Activated gamma-delta T cell treated with Interleukin-2 at 50 U/mL for 16 hours (primary cell): ENCODE data around the gene BAIAP2L2.
"Not testable (repeated sequence)": the region's sequence is repeated elsewhere in the genome, so short reads cannot be mapped to it uniquely, and the experiment has no call there.

Experiments
- DNase-seq: peaks from one replicate; pipeline ENCODE4 v3.0.0-alpha.2; 2020

BAIAP2L2 gene

GRCh38 chr22:38080474-38080849 is 30.0 kb downstream of the BAIAP2L2 start:
- no peak for DNase-seq

GRCh38 chr22:38079804-38080203 is 30.7 kb downstream of the BAIAP2L2 start:
- no peak for DNase-seq

GRCh38 chr22:38079208-38079607 is 31.3 kb downstream of the BAIAP2L2 start:
- DNase-seq, result not testable (repeated sequence)

GRCh38 chr22:38078046-38078840 is 32.2 kb downstream of the BAIAP2L2 start:
- no peak for DNase-seq

- DNase-seq, result no peak
Observed at GRCh38 chr22:38077595-38077994, 32.9 kb downstream of the BAIAP2L2 start.

- no peak for DNase-seq
Observed at GRCh38 chr22:38077096-38077495, 33.4 kb downstream of the BAIAP2L2 start.

- no peak for DNase-seq
Observed at GRCh38 chr22:38075961-38076360, 34.5 kb downstream of the BAIAP2L2 start.

GRCh38 chr22:38075105-38075825 is 35.2 kb downstream of the BAIAP2L2 start:
- no peak for DNase-seq

GRCh38 chr22:38074181-38075104 is 36.0 kb downstream of the BAIAP2L2 start:
- DNase-seq, result no peak

- DNase-seq, result no peak
Observed at GRCh38 chr22:38073150-38074130, 37.0 kb downstream of the BAIAP2L2 start.

GRCh38 chr22:38072322-38073149 is 37.9 kb downstream of the BAIAP2L2 start:
- DNase-seq, result no peak

GRCh38 chr22:38071421-38072321 is 38.8 kb downstream of the BAIAP2L2 start:
- DNase-seq, result no peak

- DNase-seq, result no peak
Observed at GRCh38 chr22:38070250-38070921, 40.1 kb downstream of the BAIAP2L2 start.

- no peak for DNase-seq
Observed at GRCh38 chr22:38069372-38070249, 40.9 kb downstream of the BAIAP2L2 start.

- no peak for DNase-seq
Observed at GRCh38 chr22:38068641-38069371, 41.7 kb downstream of the BAIAP2L2 start.

- no peak for DNase-seq
Observed at GRCh38 chr22:38067761-38068360, 42.6 kb downstream of the BAIAP2L2 start.

GRCh38 chr22:38067028-38067415 is 43.5 kb downstream of the BAIAP2L2 start:
- DNase-seq, result no peak
